Ovary (tissue), 3 donors: ENCODE results near the gene PATJ.

Source experiments
- CTCF ChIP-seq, 3 donors: fragments of 450-650 bp in 2 of 3; fragments of 200-600 bp in 1 of 3; IDR thresholded peaks; one replicate each; pipeline versions ENCODE4 v1.5.1 to v1.8.0; 2016 to 2022; ENCODE audit warnings: antibody characterized with exemption in 3 of 3, mild to moderate bottlenecking in 1 of 3
- EP300 ChIP-seq: sonication (generic); formaldehyde crosslinking; IDR thresholded peaks from one replicate; pipeline ENCODE4 v1.6.1; 2017; ENCODE audit warnings: antibody characterized with exemption
- POLR2A ChIP-seq: fragments of 450-650 bp; IDR thresholded peaks from one replicate; pipeline ENCODE4 v1.6.1; 2017; ENCODE audit warnings: antibody characterized with exemption, mild to moderate bottlenecking, moderate library complexity
- donor health status: DM: no; HTN: no; CAD: no.

GRCh38 chr1:61955261-61955660, 213.0 kb downstream of the PATJ start:
- no peak for TF ChIP-seq CTCF (IDR thresholded peaks at IDR 0.05)
- TF ChIP-seq POLR2A, result no peak
- TF ChIP-seq EP300, result no peak
